Measurements from ENCODE around the gene SLC17A5. TPM values are rescaled to one million over a fixed set of nuclear protein-coding genes. Genes with fewer than 3 reads are reported as not detected.
"Not testable (repeated sequence)": the region's sequence is repeated elsewhere in the genome, so short reads cannot be mapped to it uniquely, and the experiment has no call there.

Gene SLC17A5
- total RNA-seq, 2 experiments from 2014 or later, result 4.2 to 5.0 TPM

GRCh38 chr6:73577676-73578075, 76.1 kb downstream of the SLC17A5 start:
- H3K4me3 Mint-ChIP-seq, result no peak overlapping the region
- POLR2A ChIA-PET, result interaction anchor here (4.8 to 6.7 kb wide), 2 partner anchors 56 to 64 kb away, joined by 47 to 110 read pairs; partner anchors contain the start of gene EEF1A1

GRCh38 chr6:73572531-73572930, 81.3 kb downstream of the SLC17A5 start:
- CTCF ChIA-PET, result interaction anchor here (0.8 kb wide), 1 partner anchor 72 kb away, joined by 3 read pairs; no protein-coding TSS in a partner anchor
- H3K9me3 Mint-ChIP-seq; intact Hi-C loops (cut with micrococcal nuclease); H3K27me3 Mint-ChIP-seq; H3K4me1 Mint-ChIP-seq (ENCODE audit: low read depth); H3K36me3 Mint-ChIP-seq (ENCODE audit: low read depth); ATAC-seq; H3K4me3 Mint-ChIP-seq; H3K27ac Mint-ChIP-seq; DNase-seq: not testable (repeated sequence)
- POLR2A ChIA-PET, result interaction anchor here (1.1 to 2.5 kb wide), 4 partner anchors 29 to 58 kb away, joined by 3 to 13 read pairs (median 3); no protein-coding TSS in a partner anchor

More at GRCh38 chr6:73577676-73578075, 76.1 kb downstream of the SLC17A5 start:
- intact Hi-C loops (cut with micrococcal nuclease), result no loop called here
- peaks cover 23% of the 10 kb centered on the region for H3K4me1 Mint-ChIP-seq (ENCODE audit: low read depth)
- H3K36me3 Mint-ChIP-seq (ENCODE audit: low read depth), result peaks cover 4% of the 10 kb centered on the region
- CTCF ChIA-PET, result interaction anchor here (1.1 kb wide), 1 partner anchor 21 kb away, joined by 3 read pairs; no protein-coding TSS in a partner anchor
- TF ChIP-seq CTCF (IDR thresholded peaks at IDR 0.05), result no peak
- ATAC-seq, result no peak
- H3K27me3 Mint-ChIP-seq, result no peaks in the 10 kb centered on the region
- no peak for DNase-seq
- peaks cover 10% of the 10 kb centered on the region for H3K9me3 Mint-ChIP-seq
- H3K27ac Mint-ChIP-seq, result no peak overlapping the region

GRCh38 chr6:73571218-73572181, 82.3 kb downstream of the SLC17A5 start:
- peak; percentile 10 for ATAC-seq
- DNase-seq; CTCF ChIA-PET; H3K27me3 Mint-ChIP-seq; H3K4me1 Mint-ChIP-seq (ENCODE audit: low read depth); intact Hi-C loops (cut with micrococcal nuclease); H3K27ac Mint-ChIP-seq; H3K36me3 Mint-ChIP-seq (ENCODE audit: low read depth); H3K9me3 Mint-ChIP-seq; H3K4me3 Mint-ChIP-seq: not testable (repeated sequence)
- POLR2A ChIA-PET, result interaction anchor here (0.6 to 2.5 kb wide), 8 partner anchors 9 to 111 kb away, joined by 3 to 13 read pairs (median 3); partner anchors contain the start of gene EEF1A1

- intact Hi-C loops (cut with micrococcal nuclease), result no loop called here
- no peaks in the 10 kb centered on the region for H3K27me3 Mint-ChIP-seq
- no peak overlapping the region for H3K4me3 Mint-ChIP-seq
- ATAC-seq (no peak), DNase-seq (no peak)
- ChIA-PET POLR2A (interaction anchor here (1.2 to 2.8 kb wide), 3 partner anchors 12 to 20 kb away, joined by 3 to 6 read pairs (median 3); no protein-coding TSS in a partner anchor), CTCF (no interaction called here)
- no peaks in the 10 kb centered on the region for H3K4me1 Mint-ChIP-seq (ENCODE audit: low read depth)
- no peaks in the 10 kb centered on the region for H3K9me3 Mint-ChIP-seq
- no peak overlapping the region for H3K27ac Mint-ChIP-seq
- no peaks in the 10 kb centered on the region for H3K36me3 Mint-ChIP-seq (ENCODE audit: low read depth)
- TF ChIP-seq CTCF (IDR thresholded peaks at IDR 0.05), result no peak
Observed at GRCh38 chr6:73569121-73569520, 84.7 kb downstream of the SLC17A5 start.

GRCh38 chr6:73566954-73567591, 86.7 kb downstream of the SLC17A5 start:
- no peaks in the 10 kb centered on the region for H3K9me3 Mint-ChIP-seq
- intact Hi-C loops (cut with micrococcal nuclease), result no loop called here
- CTCF ChIA-PET, result no interaction called here
- H3K4me1 Mint-ChIP-seq (ENCODE audit: low read depth), result no peaks in the 10 kb centered on the region
- POLR2A ChIA-PET, result no interaction called here
- H3K36me3 Mint-ChIP-seq (ENCODE audit: low read depth), result no peaks in the 10 kb centered on the region
- no peaks in the 10 kb centered on the region for H3K27me3 Mint-ChIP-seq
- H3K4me3 Mint-ChIP-seq, result no peak overlapping the region
- ATAC-seq (no peak), DNase-seq (no peak)
- TF ChIP-seq CTCF (IDR thresholded peaks at IDR 0.05), result no peak
- H3K27ac Mint-ChIP-seq, result no peak overlapping the region

- H3K9me3 Mint-ChIP-seq; ATAC-seq; H3K27me3 Mint-ChIP-seq; CTCF ChIA-PET; H3K4me3 Mint-ChIP-seq; H3K36me3 Mint-ChIP-seq (ENCODE audit: low read depth); DNase-seq; intact Hi-C loops (cut with micrococcal nuclease); H3K4me1 Mint-ChIP-seq (ENCODE audit: low read depth); H3K27ac Mint-ChIP-seq: not testable (repeated sequence)
- POLR2A ChIA-PET, result interaction anchor here (1.5 kb wide), 1 partner anchor 52 kb away, joined by 9 read pairs; no protein-coding TSS in a partner anchor
Observed at GRCh38 chr6:73566486-73566871, 87.3 kb downstream of the SLC17A5 start.
